Natural killer cell (primary cell): ENCODE data around the gene SLC46A3. TPM values are rescaled to one million over a fixed set of nuclear protein-coding genes. Genes with fewer than 3 reads are reported as not detected.

Experiments used
- ATAC-seq, 3 donors: fragments of 150-1000 bp in 2 of 3; fragments of 200-7000 bp in 1 of 3; cut with Tn5 transposase; 1 replicate in 1 of 3; 2 replicates in 2 of 3; pipeline ENCODE4 v1.10.0; 2021; ENCODE audit warnings: mild to moderate bottlenecking in 2 of 3, moderate library complexity in 2 of 3
- DNase-seq, 2 donors: peaks; one replicate each; pipeline versions ENCODE4 v3.0.0 to v3.0.0-alpha.2; 2013 to 2021; ENCODE audit warnings: mixed read lengths in 1 of 2
- H3K27ac ChIP-seq: one replicate; pipeline ENCODE4 v1.5.1; 2013; ENCODE audit warnings: mild to moderate bottlenecking, low read length
- H3K27me3 ChIP-seq: one replicate; pipeline ENCODE4 v1.6.1; 2013; ENCODE audit warnings: low read length; ENCODE audit not compliant: control insufficient read depth, insufficient read depth
- H3K36me3 ChIP-seq: one replicate; pipeline ENCODE4 v1.6.1; 2013; ENCODE audit warnings: low read length; ENCODE audit not compliant: control insufficient read depth, insufficient read depth
- H3K4me1 ChIP-seq: one replicate; pipeline ENCODE4 v1.6.1; 2013; ENCODE audit warnings: low read length; ENCODE audit not compliant: control insufficient read depth, insufficient read depth
- H3K4me3 ChIP-seq: one replicate; pipeline ENCODE4 v1.5.1; 2013; ENCODE audit warnings: low read length
- H3K9me3 ChIP-seq: one replicate; pipeline ENCODE4 v1.6.1; 2013; ENCODE audit warnings: low read length; ENCODE audit not compliant: control insufficient read depth, insufficient read depth
- H3K27ac Mint-ChIP-seq, 2 donors: one replicate each; pipeline ENCODE4 v1.8.0; 2022; ENCODE audit warnings: mild to moderate bottlenecking in 2 of 2, mixed read lengths in 2 of 2, moderate library complexity in 1 of 2
- H3K27me3 Mint-ChIP-seq, 2 donors: one replicate each; pipeline ENCODE4 v1.8.0; 2022; ENCODE audit warnings: low read depth in 2 of 2, mixed read lengths in 2 of 2
- H3K36me3 Mint-ChIP-seq: one replicate; pipeline ENCODE4 v1.8.0; 2022; ENCODE audit warnings: mixed read lengths
- H3K4me1 Mint-ChIP-seq, 2 donors: one replicate each; pipeline ENCODE4 v1.8.0; 2022; ENCODE audit warnings: mixed read lengths in 2 of 2
- H3K4me3 Mint-ChIP-seq: one replicate; pipeline ENCODE4 v1.8.0; 2022; ENCODE audit warnings: mild to moderate bottlenecking, moderate library complexity, mixed read lengths
- H3K9me3 Mint-ChIP-seq, 2 donors: one replicate each; pipeline ENCODE4 v1.8.0; 2022; ENCODE audit warnings: mixed read lengths in 2 of 2
- WGBS: methylation state at CpG from one replicate; pipeline ENCODE4 v1.1.7; 2013; ENCODE audit warnings: missing lambda C conversion rate; ENCODE audit not compliant: insufficient coverage; 5-methylcytosine and 5-hydroxymethylcytosine counted together
- intact Hi-C: fragments of 100-400 bp; cut with micrococcal nuclease; formaldehyde crosslinking; loops from one replicate; pipeline ENCODE4 v1.14.2; 2022
- total RNA-seq, 4 donors: library from RNA; stranded (reverse); fragments of 120-200 nt in 1 of 4; gene quantifications; one replicate each; pipeline versions ENCODE4 v1.2.3 to v1.2.4, GENCODE V29; 2013 to 2022
- TF ChIP-seq, protein P1 (sequence below): fragments of 200-600 bp; IDR thresholded peaks from one replicate; pipeline ENCODE4 v1.8.0; 2022; ENCODE audit warnings: antibody characterized with exemption

SLC46A3 gene
- total RNA-seq, 3 donors from 2014 or later (not counting 1 experiment from before 2014, with no cell fraction given) = 9.7 to 16.2 (median 11.9) TPM

DNA sequence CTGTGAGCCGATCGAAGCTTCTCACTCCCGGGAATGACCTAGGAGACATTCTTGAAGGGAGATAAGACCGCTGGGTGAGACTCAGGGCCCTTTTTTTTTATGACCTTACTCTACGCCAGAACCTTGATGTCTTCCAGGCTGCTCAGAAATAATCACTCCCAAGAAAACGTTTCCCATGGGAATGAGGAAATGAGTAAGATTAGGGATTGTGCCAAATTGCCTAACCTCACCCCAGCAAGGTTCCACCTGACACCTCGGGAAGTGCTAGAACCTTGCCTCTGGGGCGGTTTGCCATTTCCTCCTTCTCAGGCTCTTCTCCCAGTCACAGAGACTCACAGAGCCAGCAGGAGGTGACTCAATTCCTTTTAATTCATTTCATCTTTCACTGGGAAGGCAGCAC, 2.3 kb downstream of the SLC46A3 start:
- H3K27me3 ChIP-seq = no peaks in the 10 kb centered on the region
- 80% methylated on average over 8 of the region's 8 CpGs for WGBS
- Mint-ChIP-seq H3K4me1 (peaks cover 31 to 32% of the 10 kb centered on the region in 2 donors), H3K4me3 (peak overlapping the region; percentile 77), H3K9me3 (no peaks in the 10 kb centered on the region), H3K27ac (peak overlapping the region; percentile 91 to 94), H3K27me3 (no peaks in the 10 kb centered on the region), H3K36me3 (no peaks in the 10 kb centered on the region)
- no peak overlapping the region for H3K4me3 ChIP-seq
- peaks cover 5% of the 10 kb centered on the region for H3K4me1 ChIP-seq
- H3K36me3 ChIP-seq = peaks cover 8% of the 10 kb centered on the region
- ATAC-seq (no peak), DNase-seq (no peak)
- H3K9me3 ChIP-seq = no peaks in the 10 kb centered on the region
- intact Hi-C loops = no loop called here
- H3K27ac ChIP-seq = no peak overlapping the region
- TF ChIP-seq, protein P1, sequence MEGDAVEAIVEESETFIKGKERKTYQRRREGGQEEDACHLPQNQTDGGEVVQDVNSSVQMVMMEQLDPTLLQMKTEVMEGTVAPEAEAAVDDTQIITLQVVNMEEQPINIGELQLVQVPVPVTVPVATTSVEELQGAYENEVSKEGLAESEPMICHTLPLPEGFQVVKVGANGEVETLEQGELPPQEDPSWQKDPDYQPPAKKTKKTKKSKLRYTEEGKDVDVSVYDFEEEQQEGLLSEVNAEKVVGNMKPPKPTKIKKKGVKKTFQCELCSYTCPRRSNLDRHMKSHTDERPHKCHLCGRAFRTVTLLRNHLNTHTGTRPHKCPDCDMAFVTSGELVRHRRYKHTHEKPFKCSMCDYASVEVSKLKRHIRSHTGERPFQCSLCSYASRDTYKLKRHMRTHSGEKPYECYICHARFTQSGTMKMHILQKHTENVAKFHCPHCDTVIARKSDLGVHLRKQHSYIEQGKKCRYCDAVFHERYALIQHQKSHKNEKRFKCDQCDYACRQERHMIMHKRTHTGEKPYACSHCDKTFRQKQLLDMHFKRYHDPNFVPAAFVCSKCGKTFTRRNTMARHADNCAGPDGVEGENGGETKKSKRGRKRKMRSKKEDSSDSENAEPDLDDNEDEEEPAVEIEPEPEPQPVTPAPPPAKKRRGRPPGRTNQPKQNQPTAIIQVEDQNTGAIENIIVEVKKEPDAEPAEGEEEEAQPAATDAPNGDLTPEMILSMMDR = no peak

DNA sequence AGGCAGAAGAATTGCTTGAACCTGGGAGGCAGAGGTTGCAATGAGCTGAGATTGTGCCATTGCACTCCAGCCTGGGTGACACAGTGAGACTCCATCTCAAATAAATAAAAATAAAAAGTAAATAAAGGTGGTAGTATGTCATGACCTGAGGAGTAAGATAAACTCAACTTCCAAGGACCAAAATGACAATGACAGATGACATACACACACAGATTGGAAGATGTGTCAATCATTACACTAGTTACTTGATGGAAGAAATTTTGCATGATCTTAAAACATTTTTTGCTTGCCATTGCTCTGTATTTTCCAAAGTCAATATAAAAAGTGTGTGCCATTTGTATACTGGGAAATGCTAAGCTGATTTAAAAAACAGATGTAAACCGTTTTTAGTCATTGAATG, 4.1 kb downstream of the SLC46A3 start:
- Mint-ChIP-seq H3K36me3 (no peaks in the 10 kb centered on the region), H3K9me3 (no peaks in the 10 kb centered on the region), H3K27me3 (no peaks in the 10 kb centered on the region), H3K4me1 (peaks cover 29 to 32% of the 10 kb centered on the region in 2 donors), H3K27ac (peak overlapping the region in 1 of 2 donors; percentile 5), H3K4me3 (no peak overlapping the region)
- WGBS = 90% methylated on average over 1 of the region's 1 CpG
- no peaks in the 10 kb centered on the region for H3K27me3 ChIP-seq
- H3K27ac ChIP-seq = no peak overlapping the region
- DNase-seq (no peak), ATAC-seq (no peak)
- H3K9me3 ChIP-seq = no peaks in the 10 kb centered on the region
- H3K4me1 ChIP-seq = peaks cover 5% of the 10 kb centered on the region
- peaks cover 15% of the 10 kb centered on the region for H3K36me3 ChIP-seq
- TF ChIP-seq, protein P1 = no peak
- intact Hi-C loops = no loop called here
- H3K4me3 ChIP-seq = no peak overlapping the region

DNA sequence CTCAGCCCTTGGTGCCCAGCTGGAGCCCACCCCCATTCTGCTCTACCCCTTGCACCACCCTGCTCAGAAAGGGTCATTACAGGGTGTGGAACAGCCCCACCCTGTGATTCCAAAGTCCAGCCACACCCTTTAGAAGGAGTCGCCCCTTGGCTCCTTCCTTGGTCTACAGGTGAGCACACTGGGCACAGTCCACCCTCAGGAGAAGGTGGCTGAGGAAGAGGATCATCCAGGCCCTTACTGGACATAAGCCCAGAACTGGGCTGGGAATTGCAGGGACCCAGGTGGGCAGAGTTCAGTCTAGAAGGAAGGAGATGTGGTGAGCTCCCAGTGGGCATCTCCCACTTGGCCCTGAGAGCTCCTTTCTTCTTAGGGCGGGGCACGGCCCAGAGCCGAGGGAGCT, 8.6 kb downstream of the SLC46A3 start:
- no peaks in the 10 kb centered on the region for H3K36me3 Mint-ChIP-seq
- intact Hi-C loops = no loop called here
- H3K4me1 ChIP-seq = no peaks in the 10 kb centered on the region
- no peak overlapping the region for H3K4me3 ChIP-seq
- H3K36me3 ChIP-seq = peaks cover 19% of the 10 kb centered on the region
- H3K9me3 Mint-ChIP-seq = no peaks in the 10 kb centered on the region
- WGBS = 98% methylated on average over 4 of the region's 4 CpGs
- ATAC-seq (no peak), DNase-seq (no peak)
- TF ChIP-seq, protein P1 = no peak
- H3K9me3 ChIP-seq = no peaks in the 10 kb centered on the region
- peaks cover 5 to 6% of the 10 kb centered on the region in 2 donors for H3K4me1 Mint-ChIP-seq
- H3K27me3 Mint-ChIP-seq = no peaks in the 10 kb centered on the region
- H3K27ac ChIP-seq = no peak overlapping the region
- no peaks in the 10 kb centered on the region for H3K27me3 ChIP-seq
- H3K27ac Mint-ChIP-seq = no peak overlapping the region
- H3K4me3 Mint-ChIP-seq = no peak overlapping the region
